ENCODE measurements around the gene IFNA6. TPM values are rescaled to one million over a fixed set of nuclear protein-coding genes. Genes with fewer than 3 reads are reported as not detected.

IFNA6 gene
- total RNA-seq, 5 donors from 2014 or later (not counting 1 experiment from before 2014, with no cell fraction given): not detected

GRCh38 chr9:21305213-21305612 is 45.5 kb downstream of the IFNA6 start, which contains the start of gene IFNA5:
IFNA5 (minus strand) TSS chr9:21305313; CDS start chr9:21305256, 57 bp downstream.
- no CpG with 5 or more reads among the region's 2 CpGs for WGBS (ENCODE audit: insufficient coverage)
- DNase-seq (no peak), ATAC-seq (replicated peaks in 1 of 4) (no peak)
- Mint-ChIP-seq H3K4me3 (no peak within 1 kb of the TSS), H3K27me3 (peaks cover 29 to 47% of the 10 kb centered on the region in 2 donors), H3K4me1 (no peaks in the 10 kb centered on the region), H3K9me3 (no peaks in the 10 kb centered on the region), H3K36me3 (no peaks in the 10 kb centered on the region), H3K27ac (no peak within 1 kb of the TSS)
- Histone ChIP-seq H3K9me3 (no peaks in the 10 kb centered on the region), H3K27me3 (replicated peaks in 1 of 2; ENCODE audit: control insufficient read depth in 2 of 2, extremely low read depth in 1 of 2, insufficient read depth in 2 of 2, low read length in 1 of 2) (peaks cover 0 to 7% of the 10 kb centered on the region in 2 experiments), H3K36me3 (ENCODE audit: control insufficient read depth in 2 of 2, extremely low read depth in 1 of 2, insufficient read depth in 1 of 2, low read length in 1 of 2) (no peaks in the 10 kb centered on the region), H3K4me3 (ENCODE audit: control insufficient read depth in 1 of 2, extremely low read depth in 1 of 2, low read length in 1 of 2) (no peak within 1 kb of the TSS), H3K4me1 (ENCODE audit: control insufficient read depth in 1 of 2, extremely low read depth in 1 of 2, insufficient read depth in 2 of 2, low read length in 2 of 2) (no peaks in the 10 kb centered on the region), H3K27ac (ENCODE audit: low read length) (no peak within 1 kb of the TSS)
- ChIA-PET POLR2A (no interaction called here), CTCF (no interaction called here)

Other genes with a start within 250 kb of the IFNA6 start
- gene IFNW1, start 209.1 kb downstream of the IFNA6 start, total RNA-seq: not detected
- gene IFNA21, start 184.2 kb downstream of the IFNA6 start, total RNA-seq: not detected
- gene IFNA4, start 163.3 kb downstream of the IFNA6 start, total RNA-seq: not detected
- not detected for gene IFNA7, start 148.7 kb downstream of the IFNA6 start, total RNA-seq
- gene IFNA10, start 143.7 kb downstream of the IFNA6 start, total RNA-seq: not detected
- gene IFNA16, start 133.6 kb downstream of the IFNA6 start, total RNA-seq: not detected
- not detected for gene IFNA17, start 122.7 kb downstream of the IFNA6 start, total RNA-seq
- not detected for gene IFNA14, start 110.9 kb downstream of the IFNA6 start, total RNA-seq
- under 1 TPM in 1 of 5 donors, not detected in 4; 0.29 TPM for gene IFNA5, start 45.6 kb downstream of the IFNA6 start, total RNA-seq
- 10 to 100 TPM; 14.1 to 27.7 (median 26.0) TPM for gene KLHL9, start 15.5 kb downstream of the IFNA6 start, total RNA-seq
- not detected for gene IFNA13, start 17.2 kb upstream of the IFNA6 start, total RNA-seq
- gene IFNA2, start 34.5 kb upstream of the IFNA6 start, total RNA-seq: not detected
- gene IFNA8, start 58.2 kb upstream of the IFNA6 start, total RNA-seq: not detected
- gene IFNA1, start 89.6 kb upstream of the IFNA6 start, total RNA-seq: not detected
- gene IFNE, start 131.4 kb upstream of the IFNA6 start, total RNA-seq: under 1 TPM in 2 of 5 donors, not detected in 3; 0.16 to 0.25 TPM